ENCODE data around the gene PITPNC1.

The PITPNC1 gene

GRCh38 chr17:67435786-67436185 lies 58.7 kb downstream of the PITPNC1 start:
- peak; percentile 31 to 43 for DNase-seq

DNA sequence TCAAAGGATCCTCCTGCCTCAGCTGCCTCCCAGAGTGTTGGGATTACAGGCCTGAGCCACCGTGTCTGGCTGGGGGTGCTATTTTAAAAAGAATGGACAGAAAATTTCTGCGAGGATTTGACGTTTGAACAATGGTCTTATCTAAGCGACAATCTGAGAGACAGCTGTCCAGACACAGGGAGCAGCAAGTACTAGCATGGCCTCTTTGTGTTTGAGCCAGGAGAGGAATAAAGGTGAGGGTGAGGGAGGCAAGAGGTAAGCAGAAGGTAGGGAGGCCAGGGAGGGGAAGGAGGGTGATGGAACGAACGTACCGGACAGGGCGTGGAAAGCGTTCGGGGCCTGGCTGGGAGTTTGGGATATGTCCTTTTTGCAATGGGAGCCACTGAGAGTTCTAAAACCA lies 59.2 kb downstream of the PITPNC1 start:
- DNase-seq, result no peak

DNA sequence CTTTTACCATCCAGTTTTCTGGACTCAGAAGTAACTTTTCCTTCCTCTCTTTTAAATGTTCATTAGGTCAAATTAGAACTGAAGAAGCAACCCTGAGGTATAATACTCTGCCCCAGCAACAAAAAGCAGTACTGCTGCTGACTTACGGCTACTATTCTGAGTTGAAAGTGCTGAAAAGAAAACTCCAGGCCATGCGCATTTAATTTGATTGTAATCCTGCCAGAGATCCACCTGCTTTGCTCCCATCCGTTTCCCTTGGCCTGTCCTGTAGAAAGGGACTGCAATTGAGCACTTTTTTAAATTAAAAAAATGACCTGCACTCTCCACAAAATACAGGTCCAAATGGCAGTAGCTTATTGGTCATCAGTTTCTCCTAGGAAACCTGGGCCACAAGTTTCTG lies 61.6 kb downstream of the PITPNC1 start:
- no peak for DNase-seq

DNA sequence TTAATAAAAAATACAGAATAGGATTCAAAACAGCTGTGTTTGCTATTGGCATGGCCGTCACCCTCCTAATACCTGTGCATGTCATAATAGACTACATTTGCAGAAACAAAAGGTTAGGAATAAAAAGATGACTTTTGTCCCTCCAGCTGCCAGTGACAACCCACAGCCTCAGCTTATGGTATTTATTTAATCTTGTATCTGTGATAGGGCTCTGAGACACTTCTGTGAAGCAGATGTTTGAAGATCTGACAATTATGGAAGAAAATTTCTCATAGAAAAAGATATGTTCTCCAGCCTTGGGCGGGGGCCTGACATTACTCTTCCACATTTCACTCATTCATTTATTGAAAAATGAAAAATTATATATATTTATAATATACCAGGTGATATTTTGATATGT lies 62.2 kb downstream of the PITPNC1 start:
- no peak for DNase-seq

DNA sequence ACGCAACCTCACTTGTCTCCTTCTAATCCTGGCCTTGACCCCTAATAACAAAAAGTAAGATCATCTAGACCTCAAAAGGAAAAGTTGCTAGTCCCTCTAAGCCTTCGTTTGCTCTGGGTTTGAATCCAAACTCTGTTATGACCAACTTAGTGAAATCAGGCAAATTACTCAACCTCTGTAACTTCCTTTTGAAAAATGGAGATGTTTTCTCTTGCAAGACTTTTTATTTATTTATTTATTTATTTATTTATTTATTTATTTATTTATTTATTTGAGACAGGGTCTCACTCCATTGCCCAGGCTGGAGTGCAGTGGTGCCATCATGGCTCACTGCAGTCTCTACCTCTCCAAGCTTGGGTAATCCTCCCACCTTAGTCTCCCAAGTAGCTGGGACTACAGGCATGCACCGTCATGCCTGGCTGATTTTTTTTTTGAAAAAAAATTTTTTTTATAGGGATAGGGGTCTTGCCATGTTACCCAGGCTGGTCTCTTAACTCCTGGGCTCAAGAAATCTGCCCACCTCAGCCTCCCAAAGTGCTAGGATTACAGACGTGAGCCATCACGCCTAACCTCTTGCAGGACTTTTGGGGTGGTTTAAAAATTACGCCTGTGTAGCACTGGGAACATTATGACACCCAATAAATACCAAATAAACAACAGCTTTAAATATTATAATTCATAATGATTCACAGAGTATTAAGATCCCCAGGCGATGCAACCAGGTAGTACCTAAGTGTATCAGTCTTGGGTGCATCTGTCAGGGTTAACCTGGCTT lies 63.4 kb downstream of the PITPNC1 start:
- no peak for DNase-seq

- DNase-seq, result peak; percentile 86
Measured at GRCh38 chr17:67441052-67441895, 64.2 kb downstream of the PITPNC1 start.

DNA sequence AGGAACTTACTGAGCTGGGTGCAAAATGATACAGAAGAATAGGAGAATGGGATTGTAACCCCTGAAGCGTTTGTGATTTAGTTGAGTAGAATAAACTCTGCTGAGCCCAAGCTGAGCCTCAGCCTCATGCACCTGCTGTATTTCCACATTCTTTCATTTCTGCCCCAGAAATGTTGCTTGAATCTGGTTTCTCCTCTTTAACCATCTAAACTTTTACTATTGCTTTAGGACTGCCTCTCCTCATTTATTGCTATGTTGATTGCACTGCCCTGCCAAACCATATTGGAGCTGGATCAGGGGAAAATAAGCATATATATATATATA lies 64.8 kb downstream of the PITPNC1 start:
- DNase-seq, result no peak

DNA sequence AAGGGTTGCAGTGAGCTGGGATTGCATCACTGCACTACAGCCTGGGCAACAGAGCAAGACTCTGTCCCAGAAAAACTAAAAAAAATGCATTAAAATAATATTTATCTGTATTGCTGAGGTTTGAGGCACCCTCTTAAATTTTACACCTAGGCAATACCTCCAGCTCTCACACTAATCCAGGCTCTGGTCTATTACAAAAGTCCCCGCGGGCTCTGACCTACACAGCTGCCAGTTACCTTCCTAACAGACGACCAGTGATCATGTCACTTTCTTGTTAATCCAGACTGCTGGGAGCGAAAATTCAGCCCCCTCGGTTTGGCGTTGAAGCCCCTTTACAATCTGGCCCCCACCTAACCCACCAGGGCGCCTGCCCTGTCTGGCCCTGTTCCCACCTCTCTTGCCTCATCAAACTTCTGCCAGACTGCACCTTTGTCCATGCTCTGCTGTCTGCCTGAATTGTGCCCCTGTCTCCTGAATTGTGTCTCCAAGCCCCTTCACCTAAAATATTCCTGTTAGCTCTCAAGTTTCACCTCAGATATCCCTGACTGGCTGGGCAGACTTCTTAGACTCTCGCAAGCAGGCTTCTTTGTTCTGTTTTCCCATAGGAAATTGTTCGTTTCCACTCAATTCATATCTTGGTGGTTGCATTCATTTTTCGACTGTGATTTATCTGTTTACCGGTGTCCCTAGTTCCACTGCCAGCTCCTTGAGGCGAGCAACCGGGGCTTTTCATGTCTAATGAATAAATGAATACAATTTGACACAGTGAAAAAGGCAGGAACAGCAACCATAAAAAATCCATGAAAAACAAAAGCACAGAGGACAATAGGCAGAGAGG lies 65.9 kb downstream of the PITPNC1 start:
- DNase-seq, result no peak

DNA sequence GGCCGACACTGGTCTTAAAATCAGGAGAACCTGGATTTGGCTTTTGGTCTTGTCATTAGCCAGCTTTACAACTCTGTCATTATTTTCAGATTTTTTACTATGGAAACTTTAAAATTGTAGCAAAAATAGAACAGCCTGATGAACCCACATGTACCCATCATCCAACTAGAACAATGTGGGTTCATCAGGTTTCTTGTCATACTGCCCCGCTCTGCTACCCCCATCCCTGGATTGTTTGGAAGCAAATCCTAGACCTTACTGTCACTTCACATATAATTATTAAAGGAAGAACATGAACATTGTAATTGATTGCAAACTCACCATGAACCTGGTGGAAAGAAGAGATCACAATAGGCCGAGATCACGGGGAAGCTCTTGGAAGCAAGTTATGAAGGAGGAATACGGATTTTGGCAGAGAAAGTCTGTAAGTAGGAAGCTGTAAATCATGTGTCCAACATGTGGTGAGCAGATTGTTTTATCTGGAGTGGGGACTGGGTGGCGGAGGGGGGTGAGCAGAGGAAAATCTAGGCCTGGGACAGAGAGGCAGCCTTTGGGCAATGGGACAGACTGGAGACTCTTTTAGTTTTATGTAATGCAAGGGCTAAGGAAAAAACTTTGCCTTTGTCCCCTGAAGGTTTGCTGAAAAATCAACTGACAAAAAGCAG lies 67.0 kb downstream of the PITPNC1 start:
- no peak for DNase-seq

- DNase-seq, result no peak
Measured at GRCh38 chr17:67448449-67448848, 71.4 kb downstream of the PITPNC1 start.

DNA sequence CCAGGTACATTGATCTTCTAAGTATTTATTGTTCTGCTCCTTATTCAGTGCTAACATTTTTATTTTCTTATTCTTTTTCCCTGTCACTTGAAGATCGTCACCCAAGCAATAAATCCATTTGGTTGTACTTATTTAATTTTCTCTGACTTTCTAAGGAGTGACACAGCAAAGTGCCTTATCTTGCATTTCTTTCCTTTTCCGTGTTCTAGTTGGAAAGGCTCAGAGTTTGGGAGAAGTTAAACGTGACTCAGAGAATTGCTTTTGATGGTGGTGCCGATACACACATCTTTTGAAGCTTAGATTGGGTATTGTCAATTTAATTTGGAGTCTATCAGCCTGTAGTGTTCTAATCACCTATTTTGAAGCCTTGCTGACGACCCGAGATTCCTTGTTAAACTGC lies 72.0 kb downstream of the PITPNC1 start:
- no peak for DNase-seq

- peak in 1 of 2 donors; percentile 35 for DNase-seq
Measured at GRCh38 chr17:67449845-67450755, 73.0 kb downstream of the PITPNC1 start.

GRCh38 chr17:67452681-67453554 lies 75.8 kb downstream of the PITPNC1 start:
- peak in 1 of 2 donors; percentile 70 for DNase-seq

GRCh38 chr17:67456103-67456502 lies 79.0 kb downstream of the PITPNC1 start:
- no peak for DNase-seq

GRCh38 chr17:67456889-67457288 lies 79.8 kb downstream of the PITPNC1 start:
- no peak for DNase-seq

GRCh38 chr17:67458203-67458602 lies 81.1 kb downstream of the PITPNC1 start:
- no peak for DNase-seq

GRCh38 chr17:67459985-67460384 lies 82.9 kb downstream of the PITPNC1 start:
- DNase-seq, result no peak

DNA sequence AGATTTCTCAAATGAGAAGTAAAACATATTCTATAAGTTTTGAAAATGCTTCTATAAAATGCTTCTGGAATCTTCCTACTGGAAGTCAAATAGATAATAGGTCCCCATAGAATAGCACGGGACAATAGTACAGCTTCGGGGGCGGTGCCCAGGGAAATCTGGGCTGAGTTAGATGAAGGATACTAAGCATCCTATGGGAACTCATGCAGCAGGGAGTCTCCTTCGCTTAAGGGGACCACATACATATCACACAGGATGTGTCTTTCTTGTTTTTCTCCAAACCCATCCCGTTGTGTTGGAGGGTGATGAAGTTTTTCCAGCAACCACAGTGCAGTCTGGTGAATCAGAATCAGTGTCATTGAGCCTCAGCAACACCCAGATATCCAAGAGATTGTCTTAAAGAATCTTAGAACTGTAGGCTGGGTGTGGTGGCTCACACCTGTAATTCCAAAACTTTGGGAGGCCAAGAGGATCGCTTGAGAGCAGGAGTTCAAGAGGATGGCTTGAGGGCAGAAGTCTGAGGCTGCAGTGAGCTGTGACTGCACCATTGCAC lies 84.2 kb downstream of the PITPNC1 start:
- DNase-seq, result no peak

DNA sequence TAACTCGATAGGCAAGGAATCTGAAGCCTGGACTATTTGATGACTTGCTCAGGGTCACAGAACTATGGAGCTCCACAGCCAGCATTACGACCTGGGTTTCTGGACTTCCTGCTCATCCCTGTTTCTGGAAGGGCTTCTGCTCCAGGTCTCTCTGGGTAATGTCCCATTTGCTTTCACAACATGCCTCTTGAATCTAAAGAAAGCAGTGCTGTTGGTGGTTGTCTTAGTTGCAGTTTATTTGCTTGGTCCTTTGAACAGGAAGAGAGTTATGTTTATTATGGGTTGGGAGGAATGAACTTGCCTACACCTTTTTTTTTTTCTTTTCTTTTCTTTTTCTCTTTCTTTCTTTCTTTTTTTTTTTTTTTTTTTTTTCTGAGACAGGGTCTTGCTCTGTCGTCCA lies 84.8 kb downstream of the PITPNC1 start:
- no peak for DNase-seq

DNA sequence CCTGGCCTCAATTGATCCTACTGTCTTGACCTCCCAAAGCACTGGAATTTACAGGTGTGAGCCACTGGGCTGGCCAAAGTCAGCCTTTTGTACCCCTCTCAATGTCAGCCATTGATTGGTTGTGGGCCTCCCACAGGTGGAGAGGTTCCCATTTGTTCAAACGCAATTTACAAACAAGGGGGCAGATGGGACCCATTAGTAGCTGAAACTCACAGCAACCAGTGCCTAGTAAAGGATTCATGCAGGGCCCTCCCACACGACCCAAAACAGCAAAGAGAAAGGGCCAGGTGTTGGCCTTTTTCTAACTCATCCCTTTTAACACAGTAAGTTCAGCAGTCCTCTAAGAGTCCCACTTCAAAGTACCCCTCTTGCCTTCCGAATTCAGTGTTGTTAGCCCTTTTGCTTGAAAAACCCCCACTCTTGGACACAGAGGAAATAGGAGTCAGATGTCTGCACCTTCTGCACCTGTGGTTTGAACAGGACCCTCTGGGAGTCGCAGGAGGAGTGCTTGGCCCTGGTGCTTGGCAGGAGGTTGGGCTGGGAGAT lies 89.2 kb downstream of the PITPNC1 start:
- no peak for DNase-seq

All from CD4-positive, alpha-beta T cell treated with Interleukin-1 beta for 1 hour (primary cell).